SK-N-SH treated with all-trans-retinoic acid at 6 μM for 48 hours (cell line): ENCODE measurements around the gene STEAP1B.

Experiments used
- ATAC-seq: fragments of 200-7000 bp; cut with Tn5 transposase; 3 replicates; pipeline ENCODE4 v1.9.1; 2020; ENCODE audit warnings: mild to moderate bottlenecking, moderate library complexity
- CREB5 ChIP-seq: fragments of 250-450 bp; sonication (Bioruptor Pico); IDR thresholded peaks from 2 replicates; pipeline ENCODE4 v1.5.1; 2020; ENCODE audit warnings: low read depth, mild to moderate bottlenecking, moderate library complexity
- ESRRG ChIP-seq: fragments of 250-450 bp; sonication (Bioruptor Pico); IDR thresholded peaks from 2 replicates; pipeline ENCODE4 v1.6.1; 2021; ENCODE audit warnings: mild to moderate bottlenecking
- GLIS3 ChIP-seq: fragments of 250-450 bp; sonication (Bioruptor Pico); IDR thresholded peaks from 2 replicates; pipeline ENCODE4 v1.5.0; 2020; ENCODE audit warnings: mild to moderate bottlenecking, moderate library complexity
- ISL1 ChIP-seq: fragments of 250-450 bp; sonication (Bioruptor Pico); IDR thresholded peaks from 2 replicates; pipeline ENCODE4 v2.1.2; 2022; ENCODE audit warnings: mild to moderate bottlenecking, moderate library complexity
- OSR1 ChIP-seq: fragments of 250-450 bp; sonication (Bioruptor Pico); IDR thresholded peaks from 2 replicates; pipeline ENCODE4 v1.8.0; 2022; ENCODE audit warnings: moderate library complexity, mild to moderate bottlenecking, inconsistent platforms
- PATZ1 ChIP-seq: fragments of 250-450 bp; sonication (Bioruptor Pico); IDR thresholded peaks from 2 replicates; pipeline ENCODE4 v1.8.0; 2020; ENCODE audit warnings: mild to moderate bottlenecking, moderate library complexity, borderline replicate concordance
- POU6F1 ChIP-seq: fragments of 250-450 bp; sonication (Bioruptor Pico); IDR thresholded peaks from 2 replicates; pipeline ENCODE4 v1.8.0; 2021; ENCODE audit warnings: low read depth, mild to moderate bottlenecking, moderate library complexity, borderline replicate concordance
- PPARA ChIP-seq: fragments of 250-450 bp; sonication (Bioruptor Pico); IDR thresholded peaks from 2 replicates; pipeline ENCODE4 v1.5.0; 2020; ENCODE audit warnings: mild to moderate bottlenecking, borderline replicate concordance
- RARB ChIP-seq: fragments of 250-450 bp; sonication (Bioruptor Pico); IDR thresholded peaks from 2 replicates; pipeline ENCODE4 v1.8.0; 2021; ENCODE audit warnings: mild to moderate bottlenecking, moderate library complexity
- SNAI2 ChIP-seq: fragments of 250-450 bp; sonication (Bioruptor Pico); IDR thresholded peaks from 2 replicates; pipeline ENCODE4 v1.5.0; 2020; ENCODE audit warnings: mild to moderate bottlenecking, moderate library complexity
- TCF4 ChIP-seq: fragments of 250-450 bp; sonication (Bioruptor Pico); IDR thresholded peaks from 2 replicates; pipeline ENCODE4 v1.8.0; 2021; ENCODE audit warnings: mild to moderate bottlenecking, moderate library complexity, borderline replicate concordance
- TOX ChIP-seq: fragments of 250-450 bp; sonication (Bioruptor Pico); IDR thresholded peaks from 2 replicates; pipeline ENCODE4 v1.8.0; 2021; ENCODE audit warnings: mild to moderate bottlenecking, moderate library complexity, borderline replicate concordance
- TSHZ2 ChIP-seq: fragments of 250-450 bp; sonication (Bioruptor Pico); IDR thresholded peaks from 2 replicates; pipeline ENCODE4 v1.5.0; 2020; ENCODE audit warnings: mild to moderate bottlenecking, moderate library complexity
- ZFP30 ChIP-seq: fragments of 450-650 bp; formaldehyde crosslinking; IDR thresholded peaks from 2 replicates; pipeline ENCODE4 v1.5.0; 2022; ENCODE audit warnings: mild to moderate bottlenecking, moderate library complexity
- ZNF70 ChIP-seq: fragments of 450-650 bp; formaldehyde crosslinking; IDR thresholded peaks from 2 replicates; pipeline ENCODE4 v1.5.0; 2020; ENCODE audit warnings: mild to moderate bottlenecking, moderate library complexity

The STEAP1B gene

GRCh38 chr7:22394739-22395138 lies 105.2 kb downstream of the STEAP1B start:
- TF ChIP-seq TCF4 (no peak), TSHZ2 (CRISPR knock-in tag) (no peak), TOX (CRISPR knock-in tag) (no peak), CREB5 (CRISPR knock-in tag) (no peak), ZNF70 (CRISPR knock-in tag) (no peak), POU6F1 (no peak), PATZ1 (CRISPR knock-in tag) (no peak)
- ATAC-seq, result no peak

DNA sequence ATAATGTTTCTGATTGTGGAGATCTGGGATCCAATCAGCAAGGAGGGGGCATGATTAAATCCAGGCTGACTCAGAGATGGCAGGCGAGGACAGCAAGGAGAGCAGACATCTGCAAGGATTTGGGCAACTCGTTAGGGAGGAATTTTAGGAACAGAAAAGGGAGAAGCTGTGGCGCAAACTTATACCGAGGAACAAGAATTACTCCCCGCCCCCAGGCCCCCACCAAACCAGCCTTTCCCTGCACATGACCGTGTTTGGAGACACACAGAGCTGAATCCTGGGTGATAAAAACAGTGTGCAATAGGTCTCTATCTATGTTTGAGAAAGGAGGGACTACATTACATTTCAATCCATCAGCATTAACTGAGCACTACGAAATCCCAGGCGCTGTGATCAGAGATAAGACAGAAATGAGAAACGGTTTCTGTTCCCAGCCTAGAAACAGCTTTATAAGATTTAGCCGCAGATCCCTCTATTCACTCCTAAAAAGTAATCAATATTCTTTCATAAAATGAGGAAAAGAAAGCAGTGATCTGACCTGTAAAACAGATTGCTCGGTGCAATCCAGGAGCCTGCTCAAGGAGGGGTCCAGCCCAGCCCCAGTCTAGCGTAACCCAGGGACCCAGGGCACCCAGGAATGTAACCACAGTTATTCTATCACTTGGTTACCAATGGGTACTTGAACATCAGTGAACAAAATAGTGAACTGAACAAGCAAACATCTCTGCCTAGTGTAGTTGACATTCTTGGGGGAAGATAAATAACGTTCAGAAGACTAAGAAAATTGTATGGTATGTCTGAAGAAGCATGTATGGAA lies 105.9 kb downstream of the STEAP1B start:
- ATAC-seq, result peak; percentile 53
- TF ChIP-seq TCF4, result peak; percentile 21; the same call in 1 of the 2 replicates
- no peak for TF ChIP-seq GLIS3 (CRISPR knock-in tag)
- no peak for TF ChIP-seq RARB
- TF ChIP-seq POU6F1, result no peak
- peak; percentile 52; the same call in 1 of the 2 replicates for TF ChIP-seq PATZ1 (CRISPR knock-in tag)
- no peak for TF ChIP-seq TSHZ2 (CRISPR knock-in tag)
- TF ChIP-seq SNAI2 (CRISPR knock-in tag), result no peak
- no peak for TF ChIP-seq ZNF70 (CRISPR knock-in tag)
- peak; percentile 37; the same call in 1 of the 2 replicates for TF ChIP-seq ISL1

DNA sequence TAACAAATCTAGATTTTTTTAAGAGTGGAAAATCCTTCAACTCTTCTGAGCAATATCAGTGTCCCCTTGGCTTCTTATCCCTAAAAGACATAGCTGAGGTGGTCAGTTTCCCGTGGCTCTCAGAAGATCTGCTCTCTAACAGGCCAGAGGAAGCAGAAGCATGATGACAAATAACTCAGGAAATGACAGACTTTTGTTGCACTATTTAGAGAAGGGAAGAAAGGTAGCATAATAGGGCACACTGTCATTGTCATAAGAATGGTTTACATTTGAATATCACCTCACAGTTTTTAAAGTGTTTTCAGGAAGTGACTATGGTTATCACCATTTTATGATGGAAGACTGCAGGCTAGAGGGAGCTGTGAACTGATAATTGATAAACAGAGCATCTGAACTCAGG lies 109.5 kb downstream of the STEAP1B start:
- no peak for ATAC-seq
- no peak for TF ChIP-seq TOX (CRISPR knock-in tag)
- TF ChIP-seq POU6F1, result no peak
- TF ChIP-seq OSR1 (CRISPR knock-in tag), result no peak
- no peak for TF ChIP-seq ZNF70 (CRISPR knock-in tag)
- TF ChIP-seq ZFP30, result no peak
- no peak for TF ChIP-seq ESRRG (CRISPR knock-in tag)
- TF ChIP-seq PPARA, result no peak
- TF ChIP-seq SNAI2 (CRISPR knock-in tag), result no peak
- TF ChIP-seq TSHZ2 (CRISPR knock-in tag), result no peak
